ENCODE measurements around the gene DST.

DST gene

DNA sequence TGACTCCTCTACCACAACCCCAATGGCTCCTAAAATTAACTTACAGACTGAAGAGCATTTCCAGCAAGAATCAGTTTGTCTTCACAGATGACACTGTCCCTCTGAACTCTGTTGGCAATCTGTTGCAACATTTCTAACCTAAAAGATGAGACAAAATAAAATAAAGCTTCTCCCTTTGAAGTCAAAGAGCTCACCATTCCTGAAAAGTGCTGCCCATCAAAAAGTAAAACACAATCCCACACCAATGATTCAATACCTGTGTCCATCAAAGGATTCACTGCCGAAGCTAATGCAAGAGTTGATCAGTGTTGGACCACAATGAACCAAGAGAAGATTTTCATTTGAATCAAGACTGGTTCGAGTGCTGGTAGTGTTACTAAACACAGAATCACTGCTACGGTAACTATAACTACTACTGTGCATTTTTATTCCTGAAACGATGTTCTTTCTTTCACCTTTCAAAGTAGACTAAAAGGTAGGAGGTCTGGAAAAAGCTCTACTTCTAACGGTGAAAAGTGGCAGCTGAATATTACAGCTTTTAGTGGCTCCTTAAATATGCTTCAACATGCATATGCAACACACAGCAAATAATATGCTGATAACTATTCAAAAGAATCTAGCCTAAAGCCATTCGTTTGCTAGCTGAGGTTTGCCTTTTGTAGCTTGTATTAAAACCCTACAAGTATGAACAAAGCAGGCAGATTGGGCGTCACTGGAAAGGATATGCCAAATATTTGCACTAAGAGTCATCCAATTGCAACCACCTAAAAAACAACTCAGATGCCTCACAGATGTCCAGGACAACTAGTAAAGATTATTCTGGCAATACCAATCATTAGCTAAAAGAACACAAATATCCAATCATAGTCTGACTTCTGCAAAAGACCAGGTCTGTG lies at the start of gene DST:
Gene DST, minus strand, starts transcription at position 524 of the 896 bp plus-strand sequence.
- DNase-seq, result no peak

DNA sequence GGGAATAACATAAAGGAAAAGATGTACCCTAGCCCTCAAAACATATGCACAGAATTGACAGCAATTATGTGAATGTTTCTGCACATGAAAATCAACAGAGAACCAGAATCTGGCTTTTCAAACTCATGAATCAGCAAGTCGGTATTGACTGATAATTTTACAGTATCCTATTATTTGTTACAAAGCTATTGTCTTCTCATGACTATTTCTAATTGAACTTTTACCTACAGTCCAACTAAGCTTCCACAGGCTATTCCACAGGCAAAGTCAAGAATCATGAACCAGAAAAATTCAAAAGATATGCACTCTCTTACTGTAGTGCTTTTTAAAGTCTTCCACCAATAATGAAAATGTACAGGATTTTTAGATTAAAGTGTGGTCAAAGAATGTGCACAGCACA lies 49.1 kb upstream of the DST start:
- no peak for DNase-seq

DNA sequence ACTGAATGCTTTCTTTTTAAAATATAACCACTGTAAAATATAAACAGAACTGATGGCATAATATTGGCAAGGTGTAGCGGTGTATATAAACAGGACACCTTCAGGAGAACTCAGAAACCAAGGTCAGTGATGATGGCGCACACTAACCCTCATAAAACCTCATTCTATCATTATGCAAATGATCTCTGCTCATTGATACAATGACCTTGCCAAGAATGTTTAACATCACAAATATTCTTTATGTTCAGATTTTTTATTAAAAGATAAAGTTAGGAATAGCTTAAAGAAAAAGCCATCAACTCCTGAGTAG lies 48.6 kb upstream of the DST start:
- DNase-seq, result no peak

DNA sequence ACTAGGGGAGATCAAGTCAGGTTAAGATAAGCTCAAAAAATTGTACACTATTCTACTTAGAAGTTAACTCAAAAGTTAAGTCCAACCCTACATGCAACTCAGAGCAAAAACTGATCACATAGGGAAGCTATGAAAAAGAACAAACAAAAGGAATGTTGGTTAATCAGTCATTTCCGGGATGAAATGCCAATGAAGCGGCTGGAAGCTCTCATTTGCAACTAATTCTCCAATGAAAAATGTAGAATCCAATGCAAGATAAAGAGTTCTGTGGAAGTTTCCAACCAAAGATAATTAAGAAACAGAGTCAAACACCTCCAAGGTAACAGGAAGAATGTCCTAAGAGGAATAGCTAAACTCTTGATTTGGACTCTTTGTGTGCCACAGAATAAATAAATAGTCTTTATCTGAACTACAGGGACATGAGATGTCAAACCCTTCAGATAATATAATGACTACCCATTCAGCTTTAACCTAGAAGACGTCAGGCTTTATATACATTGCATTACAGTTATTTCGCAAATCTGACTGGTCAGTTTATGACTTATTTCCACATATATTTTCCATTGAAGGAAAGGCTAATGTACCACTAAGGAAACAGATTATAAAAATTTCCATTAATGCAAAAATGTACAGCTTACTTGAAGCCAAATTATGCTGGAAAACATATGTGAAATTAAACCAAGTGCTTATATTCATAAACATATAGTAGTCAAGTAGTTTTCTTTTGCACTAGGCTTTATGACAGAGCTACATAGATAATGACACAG lies 48.0 kb upstream of the DST start:
- no peak for DNase-seq

DNA sequence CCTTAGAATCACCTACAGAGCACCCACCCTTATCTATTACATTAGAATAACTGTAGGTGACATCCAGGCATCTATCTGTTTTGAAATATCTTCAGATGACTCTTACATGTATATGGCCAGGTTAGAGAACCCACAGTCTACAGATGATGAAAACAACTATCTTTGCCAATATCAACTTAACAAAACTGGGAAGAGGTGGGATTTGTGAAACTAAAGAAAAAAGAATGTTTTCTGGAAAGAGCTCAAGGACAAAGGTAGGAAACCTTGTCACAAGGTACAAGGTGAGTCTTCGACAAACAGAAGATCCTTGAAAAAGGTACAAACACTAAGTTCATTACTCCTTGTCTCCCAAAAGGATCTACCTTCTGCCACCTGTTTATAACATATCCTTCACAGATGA lies 47.0 kb upstream of the DST start:
- DNase-seq, result no peak

DNA sequence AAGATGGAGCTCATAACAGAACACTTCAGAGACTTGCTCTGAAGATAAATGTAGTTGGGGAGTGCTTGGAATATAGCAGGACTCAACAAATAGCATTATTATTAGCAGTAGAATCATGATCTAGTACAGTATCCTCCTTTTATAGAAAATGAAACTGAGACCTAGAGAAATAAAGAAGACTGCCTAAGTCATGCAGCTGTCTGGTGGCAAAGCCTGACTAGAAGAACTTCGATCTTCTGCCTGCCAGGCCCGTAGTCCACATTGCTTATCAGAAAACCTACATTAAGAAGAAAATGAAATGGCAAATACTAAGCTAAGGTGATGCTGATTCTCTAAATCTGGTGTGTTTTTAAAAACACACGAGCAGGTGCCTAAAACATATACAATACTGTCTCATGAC lies 46.4 kb upstream of the DST start:
- no peak for DNase-seq

DNA sequence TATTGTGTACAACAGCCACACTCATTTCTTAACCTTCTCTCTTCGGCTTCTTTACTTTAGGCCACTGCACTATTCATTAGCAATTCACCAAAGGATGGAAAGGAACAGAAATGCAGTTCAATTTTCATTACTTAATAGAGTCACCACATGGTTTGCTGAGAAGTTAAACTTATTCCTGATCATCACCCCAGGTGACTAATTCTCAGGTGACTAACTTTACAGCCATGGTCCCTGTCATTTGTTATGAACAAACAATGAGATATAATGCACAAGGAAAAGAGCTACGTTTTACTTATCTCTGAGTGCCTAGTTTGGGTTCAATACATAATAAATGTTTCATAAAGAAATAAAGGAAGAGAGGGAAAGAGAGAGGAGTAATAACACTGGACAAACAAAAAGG lies 45.8 kb upstream of the DST start:
- no peak for DNase-seq

DNA sequence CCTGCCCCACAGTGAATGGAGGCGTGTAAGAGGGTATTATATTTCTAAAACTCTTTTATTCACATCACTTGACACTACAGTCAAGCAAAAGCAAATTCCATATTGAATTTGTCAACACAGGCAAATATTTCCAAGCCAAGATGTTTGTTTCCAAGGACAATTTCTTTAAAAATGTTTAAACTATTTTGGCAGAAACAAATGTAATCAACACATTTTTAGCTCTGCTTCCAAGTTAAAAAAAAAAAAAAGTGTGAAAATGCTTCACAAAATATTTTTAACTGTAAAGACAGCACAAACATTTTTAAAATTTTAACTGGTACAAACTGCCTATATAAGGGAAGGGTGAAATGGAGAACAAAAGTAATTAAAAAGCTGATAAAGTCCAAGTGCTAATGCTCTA lies 44.9 kb upstream of the DST start:
- DNase-seq, result no peak

DNA sequence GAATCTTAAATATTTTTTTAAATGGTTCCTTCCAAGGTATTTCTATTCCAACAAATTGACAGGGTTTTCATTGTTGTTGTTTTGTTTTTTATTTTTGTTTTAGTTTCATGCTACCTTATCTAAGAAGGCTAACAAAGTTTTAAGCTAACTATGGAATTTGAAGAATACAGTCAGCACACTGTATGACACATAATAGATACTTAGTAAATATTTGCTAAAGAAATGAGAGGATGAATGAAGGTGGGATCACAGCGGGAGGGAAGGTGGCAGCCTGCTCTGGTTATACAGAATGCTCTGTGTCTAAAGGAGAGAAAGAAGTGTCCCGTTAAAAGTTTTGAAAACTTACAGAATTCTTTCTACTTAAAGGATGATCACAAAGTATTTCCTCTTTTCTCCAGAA lies 43.7 kb upstream of the DST start:
- no peak for DNase-seq

DNA sequence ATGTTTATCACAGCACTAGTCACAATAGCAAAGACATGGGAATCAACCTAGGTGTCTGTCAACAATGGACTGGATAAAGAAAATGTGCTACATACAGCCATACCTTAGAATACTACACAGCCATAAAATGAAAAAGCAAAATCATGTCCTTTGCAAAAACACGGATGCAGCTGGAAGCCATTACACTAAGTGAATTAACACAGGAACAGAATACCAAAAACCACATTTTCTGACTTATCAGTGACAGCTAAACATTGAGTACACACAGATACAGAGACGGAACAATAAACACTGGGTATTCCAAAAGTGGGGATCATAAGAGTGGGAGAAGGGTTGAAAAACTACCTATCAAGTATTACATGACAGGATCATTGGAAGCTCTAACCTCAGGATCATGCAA lies 43.3 kb upstream of the DST start:
- DNase-seq, result no peak

DNA sequence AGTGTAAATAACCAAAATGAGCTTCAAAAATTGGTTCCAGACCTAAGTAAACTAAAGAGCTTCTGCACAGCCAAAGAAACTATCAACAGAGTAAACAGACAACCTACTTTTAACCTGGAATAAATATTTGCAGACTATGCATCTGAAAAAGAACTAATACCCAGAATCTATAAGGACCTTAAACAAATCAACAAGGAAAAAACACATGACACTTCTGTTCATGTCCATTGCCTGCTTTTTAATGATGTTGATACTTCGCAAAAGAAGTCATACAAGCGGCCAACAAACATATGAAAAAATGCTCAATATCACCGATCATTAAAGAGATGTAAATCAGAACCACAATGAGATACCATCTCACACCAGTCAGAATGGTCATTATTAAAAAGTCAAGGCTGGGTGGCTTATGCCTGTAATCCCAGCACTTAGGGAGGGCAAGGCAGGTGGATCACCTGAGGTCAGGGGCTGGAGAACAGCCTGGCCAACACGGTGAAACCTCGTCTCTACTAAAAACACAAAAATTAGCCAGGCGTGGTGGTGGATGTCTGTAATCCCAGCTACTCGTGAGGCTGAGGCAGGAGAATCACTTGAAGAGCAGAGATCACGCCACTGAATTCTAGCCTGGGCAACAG lies 42.5 kb upstream of the DST start:
- DNase-seq, result no peak

- no peak for DNase-seq
These were observed 41.8 kb upstream of the DST start for GRCh38 chr6:56684342-56685101.

- no peak for DNase-seq
These were observed 41.2 kb upstream of the DST start for GRCh38 chr6:56683882-56684281.

DNA sequence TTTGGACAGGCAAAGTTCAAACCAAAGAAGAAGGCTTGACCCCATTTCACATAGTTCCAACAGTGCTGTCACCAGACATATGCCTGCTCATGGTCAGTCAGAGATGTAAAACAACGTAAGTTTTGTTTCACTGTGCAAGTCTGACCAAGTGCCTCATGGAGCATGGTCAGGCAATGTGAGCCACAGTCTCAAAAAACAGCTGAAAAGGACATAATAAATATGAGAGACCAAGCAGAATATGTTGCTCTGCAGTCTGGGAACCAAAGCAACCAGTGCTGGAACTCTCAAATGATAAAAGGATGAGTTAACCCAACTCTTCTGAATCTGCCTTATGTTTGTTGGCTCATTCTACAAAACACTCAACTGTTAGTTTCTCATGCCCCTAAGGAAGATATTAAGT lies 39.9 kb upstream of the DST start:
- no peak for DNase-seq

DNA sequence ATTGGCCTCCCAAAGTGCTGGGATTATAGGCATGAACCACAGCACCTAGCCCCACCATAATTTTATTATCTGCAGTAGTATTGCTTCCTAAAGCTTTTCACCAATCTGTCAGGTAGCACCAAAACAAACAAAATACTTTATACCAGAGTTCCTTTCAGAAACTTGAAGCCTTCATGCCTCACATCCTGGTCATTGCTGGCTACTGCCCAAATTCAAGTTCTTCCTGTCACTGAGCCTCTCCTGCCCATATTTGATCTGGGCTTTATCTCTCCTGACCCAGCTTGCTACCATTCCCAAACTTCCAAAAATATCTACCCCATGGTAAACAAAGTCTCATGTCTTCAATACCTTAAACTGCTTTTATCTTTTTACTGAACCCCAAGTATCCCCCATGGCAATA lies 34.9 kb upstream of the DST start:
- DNase-seq, result no peak

- DNase-seq, result no peak
These were observed 29.2 kb upstream of the DST start for GRCh38 chr6:56671651-56672461.

- no peak for DNase-seq
These were observed 28.5 kb upstream of the DST start for GRCh38 chr6:56671160-56671559.

GRCh38 chr6:56669041-56669440 lies 26.4 kb upstream of the DST start:
- no peak for DNase-seq

DNA sequence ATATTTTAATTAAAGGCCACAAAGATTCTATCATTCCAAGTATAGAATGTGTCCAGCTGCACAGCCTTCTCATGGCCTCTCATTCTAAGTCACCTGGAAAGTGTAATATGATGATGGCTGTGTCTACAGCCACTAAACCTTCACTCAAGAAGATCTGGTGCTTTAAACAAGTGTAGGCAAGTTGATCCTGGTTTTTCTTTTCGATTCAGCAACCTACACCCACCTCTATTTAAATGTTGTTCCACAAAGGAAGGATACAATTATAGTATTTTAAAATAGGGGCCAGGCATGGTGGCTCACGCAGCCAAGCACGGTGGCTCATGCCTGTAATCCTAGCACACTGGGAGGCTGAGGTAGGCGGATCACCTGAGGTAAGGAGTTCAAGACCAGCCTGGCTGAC lies 25.5 kb upstream of the DST start:
- no peak for DNase-seq

DNA sequence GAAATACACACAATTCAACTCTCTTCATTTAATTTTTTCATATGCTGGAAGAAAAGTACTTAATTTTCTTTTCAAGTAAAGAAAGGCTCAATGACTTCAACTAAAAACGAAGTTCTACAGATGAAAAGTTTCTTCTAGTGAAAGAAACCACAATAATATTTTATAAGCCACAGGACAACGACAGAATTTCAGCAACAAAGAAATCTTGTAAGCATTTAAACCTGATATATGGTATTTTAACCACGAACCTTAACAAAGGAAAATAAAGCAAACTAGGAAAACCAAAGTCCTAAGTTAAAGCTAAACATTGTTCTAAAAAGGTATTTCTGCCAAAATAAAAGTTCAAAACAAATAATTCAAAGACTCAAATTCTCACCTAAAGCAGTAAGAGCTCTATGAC lies 24.6 kb upstream of the DST start:
- no peak for DNase-seq

GRCh38 chr6:56664029-56664428 lies 21.3 kb upstream of the DST start:
- no peak for DNase-seq

DNA sequence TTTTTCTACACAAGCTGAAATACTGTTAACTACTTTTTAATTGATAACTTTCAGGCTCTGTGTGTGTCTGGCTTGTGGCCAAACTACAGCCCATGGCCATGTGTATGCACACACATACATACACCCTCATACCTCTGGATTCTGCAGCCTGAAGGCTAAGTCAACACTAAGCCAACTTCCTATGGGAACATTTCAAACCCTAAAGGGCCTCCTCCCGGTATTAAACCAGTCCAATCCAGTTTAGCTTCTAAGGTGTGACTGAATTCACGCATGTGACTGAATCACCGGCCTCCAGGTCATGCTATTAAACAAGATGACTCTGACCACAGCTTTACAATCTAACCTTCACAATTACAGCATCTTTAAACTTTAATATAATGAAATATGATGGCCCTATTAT lies 20.7 kb upstream of the DST start:
- DNase-seq, result no peak

Data from NCI-H2029 (cell line).